ENCODE results near the gene SLC6A13. TPM values are rescaled to one million over a fixed set of nuclear protein-coding genes. Genes with fewer than 3 reads are reported as not detected.

Gene SLC6A13
- total and polyA plus RNA-seq, 3 donors from 2014 or later, result 3.5 to 12.5 (median 4.7) TPM

GRCh38 chr12:230925-231671 is 31.5 kb downstream of the SLC6A13 start:
- intact Hi-C loops (cut with DNase I; ENCODE audit: low total_unique reads), result no loop called here
- Histone ChIP-seq H3K4me3 (no peak overlapping the region), H3K9me3 (no peaks in the 10 kb centered on the region), H3K4me1 (no peaks in the 10 kb centered on the region), H3K27me3 (no peaks in the 10 kb centered on the region), H3K27ac (no peak overlapping the region), H3K36me3 (ENCODE audit: low read depth, missing control alignments) (no peaks in the 10 kb centered on the region)
- TF ChIP-seq POLR2A (IDR thresholded peaks at IDR 0.05) (no peak), CTCF (IDR thresholded peaks at IDR 0.05) (no peak)
- 72 to 83% methylated on average over 13 to 14 of the region's 14 CpGs for WGBS, 2 donors
- peak; percentile 9 for DNase-seq

GRCh38 chr12:229441-230191 is 33.0 kb downstream of the SLC6A13 start:
- Histone ChIP-seq H3K27me3 (no peaks in the 10 kb centered on the region), H3K27ac (no peak overlapping the region), H3K4me1 (no peaks in the 10 kb centered on the region), H3K36me3 (ENCODE audit: low read depth, missing control alignments) (no peaks in the 10 kb centered on the region), H3K4me3 (no peak overlapping the region), H3K9me3 (no peaks in the 10 kb centered on the region)
- peak; percentile 7 for DNase-seq
- TF ChIP-seq CTCF (IDR thresholded peaks at IDR 0.05) (no peak), POLR2A (IDR thresholded peaks at IDR 0.05) (no peak)
- intact Hi-C loops (cut with DNase I; ENCODE audit: low total_unique reads), result no loop called here
- 67 to 71% methylated on average over 20 to 26 of the region's 26 CpGs for WGBS, 2 donors

DNA sequence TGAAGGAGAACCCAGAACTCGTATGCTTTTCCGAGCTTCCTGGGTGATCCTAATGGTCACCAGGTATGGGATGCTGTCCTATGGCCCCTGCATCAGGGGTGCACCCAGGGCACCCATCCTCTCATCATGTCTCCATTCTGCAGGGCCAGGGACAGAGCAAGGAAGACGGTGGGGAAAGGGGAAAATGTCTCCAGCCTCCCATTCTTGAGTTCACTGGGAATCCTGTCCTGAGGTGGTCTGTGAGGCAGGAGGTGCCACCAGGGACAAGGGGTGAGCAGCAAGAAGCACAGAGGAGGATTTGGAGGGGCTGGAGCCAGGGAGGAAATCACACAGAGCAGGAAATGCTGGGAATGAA is 33.8 kb downstream of the SLC6A13 start:
- Histone ChIP-seq H3K36me3 (ENCODE audit: low read depth, missing control alignments) (no peaks in the 10 kb centered on the region), H3K4me1 (no peaks in the 10 kb centered on the region), H3K4me3 (no peak overlapping the region), H3K27ac (no peak overlapping the region), H3K27me3 (no peaks in the 10 kb centered on the region), H3K9me3 (no peaks in the 10 kb centered on the region)
- intact Hi-C loops (cut with DNase I; ENCODE audit: low total_unique reads), result no loop called here
- DNase-seq, result peak; percentile 10
- 88 to 94% methylated on average over 3 of the region's 3 CpGs for WGBS, 2 donors
- TF ChIP-seq POLR2A (IDR thresholded peaks at IDR 0.05) (no peak), CTCF (IDR thresholded peaks at IDR 0.05) (no peak)

GRCh38 chr12:227923-228845 is 34.5 kb downstream of the SLC6A13 start:
- H3K4me1 ChIP-seq, result no peaks in the 10 kb centered on the region
- H3K9me3 ChIP-seq, result no peaks in the 10 kb centered on the region
- no peak overlapping the region for H3K27ac ChIP-seq
- H3K27me3 ChIP-seq, result no peaks in the 10 kb centered on the region
- H3K36me3 ChIP-seq (ENCODE audit: low read depth, missing control alignments), result no peaks in the 10 kb centered on the region
- 70 to 75% methylated on average over 18 of the region's 18 CpGs for WGBS, 2 donors
- DNase-seq, result no peak
- TF ChIP-seq CTCF (IDR thresholded peaks at IDR 0.05) (no peak), POLR2A (IDR thresholded peaks at IDR 0.05) (no peak)
- no peak overlapping the region for H3K4me3 ChIP-seq
- intact Hi-C loops (cut with DNase I; ENCODE audit: low total_unique reads), result no loop called here
